RWPE2 (cell line): Measurements from ENCODE around the gene TEX51.

Experiments
- ATAC-seq: fragments of 200-7000 bp; cut with Tn5 transposase; 3 replicates; pipeline ENCODE4 v1.9.1; 2021; ENCODE audit warnings: low read depth
- DNase-seq: peaks from one replicate; pipeline ENCODE4 v3.0.0-alpha.2; 2020; ENCODE audit warnings: low spot score
- H3K27ac ChIP-seq: fragments of 450-650 bp; 2 replicates; pipeline ENCODE4 v1.5.1; 2017; ENCODE audit warnings: mild to moderate bottlenecking; ENCODE audit not compliant: poor library complexity, severe bottlenecking
- H3K27me3 ChIP-seq: fragments of 250-450 bp; sonication (Bioruptor Pico); 2 replicates; pipeline ENCODE4 v1.5.1; 2021; ENCODE audit warnings: mild to moderate bottlenecking, moderate library complexity; ENCODE audit not compliant: insufficient read depth, poor library complexity, severe bottlenecking
- H3K36me3 ChIP-seq: fragments of 250-450 bp; sonication (Bioruptor Pico); 2 replicates; pipeline ENCODE4 v1.5.1; 2020; ENCODE audit warnings: low read depth, mild to moderate bottlenecking, moderate library complexity
- H3K4me1 ChIP-seq: fragments of 250-450 bp; sonication (Bioruptor Pico); 2 replicates; pipeline ENCODE4 v1.5.1; 2021; ENCODE audit warnings: mild to moderate bottlenecking, moderate library complexity; ENCODE audit not compliant: insufficient read depth, poor library complexity, severe bottlenecking
- H3K4me3 ChIP-seq: fragments of 250-450 bp; sonication (Bioruptor Pico); 2 replicates; pipeline ENCODE4 v1.5.1; 2021; ENCODE audit warnings: mild to moderate bottlenecking, moderate library complexity; ENCODE audit not compliant: severe bottlenecking
- H3K9me3 ChIP-seq: fragments of 250-450 bp; sonication (Bioruptor Pico); 2 replicates; pipeline ENCODE4 v1.5.1; 2021; ENCODE audit warnings: mild to moderate bottlenecking, moderate library complexity; ENCODE audit not compliant: severe bottlenecking
- CTCF ChIP-seq: fragments of 450-650 bp; IDR thresholded peaks from one replicate; pipeline ENCODE4 v1.5.1; 2017; ENCODE audit warnings: mild to moderate bottlenecking, moderate library complexity; ENCODE audit not compliant: poor library complexity, severe bottlenecking

TEX51 gene

GRCh38 chr2:126851756-126852155, 46.9 kb upstream of the TEX51 start:
- TF ChIP-seq CTCF: no peak
- Histone ChIP-seq H3K4me3 (no peak overlapping the region), H3K27ac (no peak overlapping the region), H3K36me3 (no peaks in the 10 kb centered on the region), H3K9me3 (no peaks in the 10 kb centered on the region), H3K4me1 (no peaks in the 10 kb centered on the region), H3K27me3 (no peaks in the 10 kb centered on the region)
- ATAC-seq: no peak
- no peak for DNase-seq

- Histone ChIP-seq H3K36me3 (no peaks in the 10 kb centered on the region), H3K27me3 (no peaks in the 10 kb centered on the region), H3K4me1 (no peaks in the 10 kb centered on the region), H3K4me3 (no peak overlapping the region), H3K9me3 (no peaks in the 10 kb centered on the region), H3K27ac (no peak overlapping the region)
- no peak for TF ChIP-seq CTCF
- DNase-seq (no peak), ATAC-seq (no peak)
Observed at GRCh38 chr2:126852361-126852760, 46.3 kb upstream of the TEX51 start.

- Histone ChIP-seq H3K36me3 (no peaks in the 10 kb centered on the region), H3K9me3 (no peaks in the 10 kb centered on the region), H3K4me3 (no peak overlapping the region), H3K27me3 (no peaks in the 10 kb centered on the region), H3K27ac (no peak overlapping the region), H3K4me1 (no peaks in the 10 kb centered on the region)
- no peak for DNase-seq
- no peak for ATAC-seq
- no peak for TF ChIP-seq CTCF
Observed at GRCh38 chr2:126855606-126856005, 43.1 kb upstream of the TEX51 start.

- Histone ChIP-seq H3K27ac (no peak overlapping the region), H3K4me1 (no peaks in the 10 kb centered on the region), H3K9me3 (no peaks in the 10 kb centered on the region), H3K4me3 (no peak overlapping the region), H3K36me3 (no peaks in the 10 kb centered on the region), H3K27me3 (no peaks in the 10 kb centered on the region)
- no peak for ATAC-seq
- no peak for TF ChIP-seq CTCF
- no peak for DNase-seq
Observed at GRCh38 chr2:126856403-126856802, 42.3 kb upstream of the TEX51 start.

- TF ChIP-seq CTCF: no peak
- H3K36me3 ChIP-seq: no peaks in the 10 kb centered on the region
- H3K4me3 ChIP-seq: no peak overlapping the region
- H3K9me3 ChIP-seq: no peaks in the 10 kb centered on the region
- H3K27ac ChIP-seq: no peak overlapping the region
- H3K4me1 ChIP-seq: no peaks in the 10 kb centered on the region
- ATAC-seq: no peak
- no peaks in the 10 kb centered on the region for H3K27me3 ChIP-seq
- no peak for DNase-seq
Observed at GRCh38 chr2:126857502-126857901, 41.2 kb upstream of the TEX51 start.
